DND-41 (cell line): Measurements from ENCODE around the gene ANP32E.

Experiments used
- EZH2 ChIP-seq: IDR thresholded peaks from 3 replicates; pipeline ENCODE4 v1.6.1; 2012; ENCODE audit warnings: borderline replicate concordance, low read depth, mild to moderate bottlenecking, moderate library complexity, low read length, inconsistent platforms; ENCODE audit not compliant: severe bottlenecking
- TF ChIP-seq, protein P1 (sequence below): IDR thresholded peaks from 2 replicates; pipeline ENCODE4 v1.5.1; 2012; ENCODE audit warnings: borderline replicate concordance, low read length, moderate library complexity, mild to moderate bottlenecking; ENCODE audit not compliant: poor library complexity, severe bottlenecking; ENCODE audit errors: extremely low read depth

DNA sequence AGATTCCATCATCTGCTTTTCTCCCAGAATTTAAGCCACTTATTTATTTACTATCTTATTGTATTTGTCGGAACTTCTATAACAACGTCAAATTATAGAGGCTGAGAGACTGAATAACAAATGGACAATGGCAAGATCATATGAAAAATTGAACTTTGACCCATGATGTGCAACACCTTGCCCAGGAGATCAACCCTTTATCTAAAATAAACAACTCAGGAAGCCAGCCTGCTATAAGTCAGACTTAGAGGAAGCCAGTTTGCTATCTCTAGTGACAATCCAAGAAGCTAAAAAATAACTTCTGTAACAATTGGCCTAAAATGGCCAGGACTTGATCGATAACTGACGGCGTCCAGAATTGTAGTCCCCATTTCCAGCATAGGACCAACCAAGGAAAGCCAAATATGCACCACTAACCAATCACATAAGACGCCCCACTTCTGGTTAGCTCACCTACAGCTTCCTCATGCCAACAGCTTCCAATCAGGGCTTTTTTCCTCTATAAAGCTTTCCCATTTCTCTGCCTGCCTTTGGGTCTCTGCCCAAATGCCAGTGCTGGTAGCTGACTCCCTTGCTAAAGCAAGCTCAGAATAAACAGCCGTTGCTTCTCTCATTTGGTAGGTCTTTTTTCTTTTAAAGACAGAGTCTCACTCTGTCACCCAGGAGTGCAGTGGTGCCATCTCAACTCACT is 28.5 kb downstream of the ANP32E start:
- TF ChIP-seq, protein P1, sequence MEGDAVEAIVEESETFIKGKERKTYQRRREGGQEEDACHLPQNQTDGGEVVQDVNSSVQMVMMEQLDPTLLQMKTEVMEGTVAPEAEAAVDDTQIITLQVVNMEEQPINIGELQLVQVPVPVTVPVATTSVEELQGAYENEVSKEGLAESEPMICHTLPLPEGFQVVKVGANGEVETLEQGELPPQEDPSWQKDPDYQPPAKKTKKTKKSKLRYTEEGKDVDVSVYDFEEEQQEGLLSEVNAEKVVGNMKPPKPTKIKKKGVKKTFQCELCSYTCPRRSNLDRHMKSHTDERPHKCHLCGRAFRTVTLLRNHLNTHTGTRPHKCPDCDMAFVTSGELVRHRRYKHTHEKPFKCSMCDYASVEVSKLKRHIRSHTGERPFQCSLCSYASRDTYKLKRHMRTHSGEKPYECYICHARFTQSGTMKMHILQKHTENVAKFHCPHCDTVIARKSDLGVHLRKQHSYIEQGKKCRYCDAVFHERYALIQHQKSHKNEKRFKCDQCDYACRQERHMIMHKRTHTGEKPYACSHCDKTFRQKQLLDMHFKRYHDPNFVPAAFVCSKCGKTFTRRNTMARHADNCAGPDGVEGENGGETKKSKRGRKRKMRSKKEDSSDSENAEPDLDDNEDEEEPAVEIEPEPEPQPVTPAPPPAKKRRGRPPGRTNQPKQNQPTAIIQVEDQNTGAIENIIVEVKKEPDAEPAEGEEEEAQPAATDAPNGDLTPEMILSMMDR, result no peak
- TF ChIP-seq EZH2, result no peak
